HepG2 (cell line): ENCODE measurements around the gene TMTC1. TPM values are rescaled to one million over a fixed set of nuclear protein-coding genes. Genes with fewer than 3 reads are reported as not detected.

Source experiments
- ATAC-seq: fragments of 200-7000 bp; cut with Tn5 transposase; 3 replicates; pipeline ENCODE4 v1.9.1; 2020; ENCODE audit warnings: mild to moderate bottlenecking, moderate library complexity
- BruUV-seq: library from RNA; stranded (reverse); fragments of 400-500 nt; replicated peaks from 2 replicates; lab custom pipeline; 2021; lab: Mats Ljungman, UMichigan
- CTCF ChIA-PET: fragments of 300-600 bp; formaldehyde crosslinking; extraction: SDS; loops from one replicate; lab custom pipeline; 2021; ENCODE audit warnings: low total read pairs, inconsistent platforms, low intra/inter-chr PET ratio; lab: Yijun Ruan, JAX
- POLR2A ChIA-PET: fragments of 350-600 bp; sonication (Branson Sonifier 250); formaldehyde crosslinking; loops from one replicate; lab custom pipeline; 2020; ENCODE audit warnings: antibody characterized with exemption, inconsistent platforms; lab: Yijun Ruan, JAX
- DNase-seq: peaks from one replicate; pipeline ENCODE4 v3.0.0-alpha.2; 2015; ENCODE audit warnings: low spot score
- FAIRE-seq: peaks from 3 replicates; lab custom pipeline; 2011; peaks lifted over from hg19 to GRCh38; lab: Jason Lieb, UNC
- H2AFZ ChIP-seq: one replicate; pipeline ENCODE4 v1.6.1; 2011; ENCODE audit warnings: low read length, inconsistent platforms
- H3K27ac ChIP-seq: fragments of 300-600 bp; 3 replicates; pipeline ENCODE4 v1.8.0; 2011; ENCODE audit warnings: mixed run types, mild to moderate bottlenecking, mixed read lengths, low read length, inconsistent platforms; ENCODE audit not compliant: insufficient read depth; ENCODE audit errors: extremely low read length
- H3K27me3 ChIP-seq, 2 experiments: fragments of 200-600 bp in 1 of 2; 2 replicates in 1 of 2; 3 replicates in 1 of 2; pipeline versions ENCODE4 v1.6.0 to v1.8.0; 2011; ENCODE audit warnings: low read length in 2 of 2, mild to moderate bottlenecking in 2 of 2, moderate library complexity in 2 of 2, inconsistent platforms in 1 of 2; ENCODE audit not compliant: insufficient read depth in 2 of 2, control insufficient read depth in 1 of 2
- H3K36me3 ChIP-seq, 2 experiments: fragments of 200-600 bp in 1 of 2; replicated peaks in 1 of 2; 2 replicates in 1 of 2; 3 replicates in 1 of 2; pipeline versions ENCODE4 v1.5.1 to v1.8.0; 2011; ENCODE audit warnings: low read length in 2 of 2, inconsistent platforms in 1 of 2; ENCODE audit not compliant: insufficient read depth in 2 of 2, control insufficient read depth in 1 of 2
- H3K4me1 ChIP-seq: 2 replicates; pipeline ENCODE4 v1.5.1; 2012; ENCODE audit warnings: low read length, inconsistent platforms; ENCODE audit not compliant: insufficient read depth
- H3K4me2 ChIP-seq: 2 replicates; pipeline ENCODE4 v1.6.0; 2011; ENCODE audit warnings: low read depth, low read length, inconsistent platforms
- H3K4me3 ChIP-seq, 3 experiments: fragments of 200-600 bp in 1 of 3; sonication (generic), shearing (Covaris generic) in 1 of 3; replicated peaks in 1 of 3; 2 replicates each; pipeline ENCODE4 v1.5.1; 2011 to 2016; ENCODE audit warnings: low read length in 3 of 3, inconsistent platforms in 2 of 3, low read depth in 2 of 3, mild to moderate bottlenecking in 2 of 3, control low read depth in 1 of 3, mixed read lengths in 1 of 3; ENCODE audit not compliant: insufficient read depth in 1 of 3
- H3K79me2 ChIP-seq: one replicate; pipeline ENCODE4 v1.6.1; 2011; ENCODE audit warnings: low read length, inconsistent platforms; ENCODE audit not compliant: insufficient read depth
- H3K9ac ChIP-seq: 2 replicates; pipeline ENCODE4 v1.6.0; 2011; ENCODE audit warnings: mild to moderate bottlenecking, low read depth, low read length, inconsistent platforms; ENCODE audit not compliant: insufficient read depth
- H3K9me3 ChIP-seq: 2 replicates; pipeline ENCODE4 v1.5.1; 2012; ENCODE audit warnings: mild to moderate bottlenecking, low read length
- H4K20me1 ChIP-seq: 2 replicates; pipeline ENCODE4 v1.6.0; 2011; ENCODE audit warnings: inconsistent platforms, mild to moderate bottlenecking, low read length, moderate library complexity; ENCODE audit not compliant: insufficient read depth
- FOXP1 ChIP-seq, 2 experiments: fragments of 450-650 bp in 1 of 2; IDR thresholded peaks; 2 replicates each; pipeline ENCODE4 v1.6.1; 2017 to 2018; ENCODE audit warnings: antibody characterized with exemption in 1 of 2
- FUBP1 ChIP-seq: sonication (generic); formaldehyde crosslinking; IDR thresholded peaks from 2 replicates; pipeline ENCODE4 v1.5.1; 2020; ENCODE audit warnings: missing genetic modification reagents, mild to moderate bottlenecking, borderline replicate concordance
- HHEX ChIP-seq: IDR thresholded peaks from 2 replicates; pipeline ENCODE4 v1.6.1; 2016; ENCODE audit warnings: control low read depth
- MLLT10 ChIP-seq: sonication (generic); formaldehyde crosslinking; IDR thresholded peaks from 2 replicates; pipeline ENCODE4 v1.4.0; 2020; ENCODE audit warnings: missing genetic modification reagents
- PRDM4 ChIP-seq: sonication (generic); formaldehyde crosslinking; IDR thresholded peaks from 2 replicates; pipeline ENCODE4 v1.9.0; 2021; ENCODE audit warnings: missing genetic modification reagents, borderline replicate concordance
- ZFP90 ChIP-seq: sonication (generic); formaldehyde crosslinking; IDR thresholded peaks from 2 replicates; pipeline ENCODE4 v1.8.0; 2022; ENCODE audit warnings: missing genetic modification reagents, mild to moderate bottlenecking, inconsistent platforms, borderline replicate concordance
- ZNF329 ChIP-seq: sonication (generic); formaldehyde crosslinking; IDR thresholded peaks from 2 replicates; pipeline ENCODE4 v1.9.0; 2021; ENCODE audit warnings: low read depth, mild to moderate bottlenecking, missing genetic modification reagents
- ZNF768 ChIP-seq: sonication (generic); formaldehyde crosslinking; IDR thresholded peaks from 2 replicates; pipeline ENCODE4 v1.4.0; 2020; ENCODE audit warnings: missing genetic modification reagents
- WGBS: methylation state at CpG from one replicate; pipeline ENCODE4 v1.1.6; 2017; ENCODE audit warnings: low lambda C conversion rate; 5-methylcytosine and 5-hydroxymethylcytosine counted together
- in situ Hi-C: cut with HindIII; loops from 2 replicates; pipeline ENCODE4 v1.10.0; 2017; ENCODE audit warnings: low pct_unique_long_range_greater_than_20kb; ENCODE audit not compliant: extremely low pct_ligation_motif_present
- intact Hi-C: fragments of 100-400 bp; cut with micrococcal nuclease; formaldehyde crosslinking; loops from one replicate; pipeline ENCODE4 v1.10.0; 2022; ENCODE audit not compliant: unreplicated experiment
- polyA plus RNA-seq, 8 experiments: library from polyadenylated mRNA; depleted of rRNA in 3 of 8; stranded (reverse) in 7 of 8; unstranded in 1 of 8; fragments of >200 nt; fragmentation: Illumina TruSeq in 4 of 8; extraction: Trizol in 4 of 8; gene quantifications; 2 replicates each; pipeline versions ENCODE4 v1.2.1 to v1.2.3, GENCODE V29; 2011 to 2016; ENCODE audit warnings: low read depth in 4 of 8, missing spikeins in 1 of 8, mixed read lengths in 1 of 8; ENCODE audit not compliant: insufficient read depth in 1 of 8
- total RNA-seq, 5 experiments: library from RNA; depleted of rRNA; stranded (reverse); fragments of >200 nt; fragmentation: Illumina TruSeq; extraction: Trizol; gene quantifications; 2 replicates each; pipeline ENCODE4 v1.2.3, GENCODE V29; 2016; ENCODE audit warnings: low read depth in 1 of 5

The TMTC1 gene
- total and polyA plus RNA-seq, 2 of the 13 experiments (the other 11 are each of a cell fraction or from before 2014, with no cell fraction given): 0.69 to 1.8 TPM

GRCh38 chr12:29692237-29692636 is 91.5 kb downstream of the TMTC1 start:
- in situ Hi-C loops (no loop called here), intact Hi-C loops (no loop called here)
- no peaks in the 10 kb centered on the region for H3K4me1 ChIP-seq
- no peaks in the 10 kb centered on the region for H3K79me2 ChIP-seq
- no peak overlapping the region for H3K4me3 ChIP-seq
- no peak overlapping the region for H3K4me2 ChIP-seq
- no peak overlapping the region for H2AFZ ChIP-seq
- TF ChIP-seq ZNF329 (CRISPR knock-in tag) (no peak), ZNF768 (CRISPR knock-in tag) (no peak), FUBP1 (CRISPR knock-in tag) (no peak), HHEX (no peak)
- no peaks in the 10 kb centered on the region for H4K20me1 ChIP-seq
- BruUV-seq: no TSS peak
- H3K9ac ChIP-seq: no peak overlapping the region
- no peaks in the 10 kb centered on the region for H3K27me3 ChIP-seq
- POLR2A ChIA-PET: no interaction called here
- DNase-seq: no peak
- no peak for ATAC-seq
- no peaks in the 10 kb centered on the region for H3K36me3 ChIP-seq
- CTCF ChIA-PET: no interaction called here
- no peak for FAIRE-seq
- 0% methylated on average over 3 of the region's 3 CpGs for WGBS
- H3K9me3 ChIP-seq: no peaks in the 10 kb centered on the region
- no peak overlapping the region for H3K27ac ChIP-seq

- no peaks in the 10 kb centered on the region for H3K4me1 ChIP-seq
- no peaks in the 10 kb centered on the region for H3K27me3 ChIP-seq
- no peak overlapping the region for H3K27ac ChIP-seq
- H2AFZ ChIP-seq: no peak overlapping the region
- DNase-seq: no peak
- TF ChIP-seq MLLT10 (CRISPR knock-in tag): no peak
- no peak for TF ChIP-seq FOXP1 (IDR thresholded peaks at IDR 0.05)
- TF ChIP-seq FOXP1 (CRISPR knock-in tag; IDR thresholded peaks at IDR 0.05): no peak
- no peak for TF ChIP-seq ZFP90
- no peak for TF ChIP-seq PRDM4 (CRISPR knock-in tag)
- TF ChIP-seq, all 625 proteins: peak for 0
- H3K9ac ChIP-seq: no peak overlapping the region
- H3K79me2 ChIP-seq: no peaks in the 10 kb centered on the region
- no TSS peak for BruUV-seq
- no peaks in the 10 kb centered on the region for H3K36me3 ChIP-seq
- WGBS: 19% methylated on average over 6 of the region's 7 CpGs
- in situ Hi-C loops (no loop called here), intact Hi-C loops (no loop called here)
- ATAC-seq (no peak), FAIRE-seq (no peak)
- ChIA-PET POLR2A (no interaction called here), CTCF (no interaction called here)
- no peaks in the 10 kb centered on the region for H4K20me1 ChIP-seq
- no peak overlapping the region for H3K4me3 ChIP-seq
- H3K4me2 ChIP-seq: no peak overlapping the region
- H3K9me3 ChIP-seq: no peaks in the 10 kb centered on the region
Observed at GRCh38 chr12:29691161-29691854, 92.4 kb downstream of the TMTC1 start.
